ENCODE measurements around the gene GLB1L3. TPM values are rescaled to one million over a fixed set of nuclear protein-coding genes. Genes with fewer than 3 reads are reported as not detected.
"Not testable (repeated sequence)": the region's sequence is repeated elsewhere in the genome, so short reads cannot be mapped to it uniquely, and the experiment has no call there.

GLB1L3 gene
- polyA plus RNA-seq, 10 donors = 0.05 to 0.26 (median 0.11) TPM; not detected in 4

- no peak for DNase-seq
Measured at GRCh38 chr11:134343646-134344045, 67.5 kb downstream of the GLB1L3 start.

- DNase-seq = not testable (repeated sequence)
Measured at GRCh38 chr11:134344497-134345236, 68.5 kb downstream of the GLB1L3 start.

GRCh38 chr11:134345237-134345550, 69.0 kb downstream of the GLB1L3 start:
- DNase-seq = no peak

- DNase-seq = no peak
Measured at GRCh38 chr11:134346101-134346975, 70.2 kb downstream of the GLB1L3 start.

- no peak for DNase-seq
Measured at GRCh38 chr11:134346976-134347350, 70.8 kb downstream of the GLB1L3 start.

- DNase-seq = no peak
Measured at GRCh38 chr11:134347441-134347840, 71.3 kb downstream of the GLB1L3 start.

- no peak for DNase-seq
Measured at GRCh38 chr11:134349109-134349801, 73.1 kb downstream of the GLB1L3 start.

- no peak for DNase-seq
Measured at GRCh38 chr11:134349802-134350355, 73.7 kb downstream of the GLB1L3 start.

GRCh38 chr11:134350381-134350780, 74.2 kb downstream of the GLB1L3 start:
- no peak for DNase-seq

GRCh38 chr11:134352111-134352510, 75.9 kb downstream of the GLB1L3 start:
- no peak for DNase-seq

GRCh38 chr11:134355136-134355535, 79.0 kb downstream of the GLB1L3 start:
- no peak for DNase-seq

- no peak for DNase-seq
Measured at GRCh38 chr11:134355656-134356055, 79.5 kb downstream of the GLB1L3 start.

GRCh38 chr11:134356656-134357544, 80.7 kb downstream of the GLB1L3 start:
- DNase-seq = no peak

- no peak for DNase-seq
Measured at GRCh38 chr11:134357545-134357839, 81.3 kb downstream of the GLB1L3 start.

- DNase-seq = no peak
Measured at GRCh38 chr11:134358165-134358855, 82.1 kb downstream of the GLB1L3 start.

GRCh38 chr11:134358856-134359490, 82.8 kb downstream of the GLB1L3 start:
- no peak for DNase-seq

GRCh38 chr11:134359646-134360045, 83.5 kb downstream of the GLB1L3 start:
- no peak for DNase-seq

GRCh38 chr11:134360050-134360835, 84.1 kb downstream of the GLB1L3 start:
- peak; percentile 54 to 87 (median 78) for DNase-seq

GRCh38 chr11:134361661-134362060, 85.5 kb downstream of the GLB1L3 start:
- DNase-seq = no peak

Measured in muscle of back (tissue), 11 donors.